ENCODE results near the gene TUBB2A.

GRCh38 chr6:3175715-3176402 lies 18.5 kb upstream of the TUBB2A start:
- TF ChIP-seq CTCF (IDR thresholded peaks at IDR 0.05 in 8 of 11, conservative IDR thresholded peaks at IDR 0.05 in 3 of 11) (no peak), POLR2A (IDR thresholded peaks at IDR 0.05) (no peak)
